ENCODE measurements around the gene TMEM163. TPM values are rescaled to one million over a fixed set of nuclear protein-coding genes. Genes with fewer than 3 reads are reported as not detected.
"Not testable (repeated sequence)": the region's sequence is repeated elsewhere in the genome, so short reads cannot be mapped to it uniquely, and the experiment has no call there.

TMEM163 gene
- 1 to 10 TPM in 1 of 2 donors, under 1 TPM in 1; 0.26 to 1.3 TPM for total RNA-seq

DNA sequence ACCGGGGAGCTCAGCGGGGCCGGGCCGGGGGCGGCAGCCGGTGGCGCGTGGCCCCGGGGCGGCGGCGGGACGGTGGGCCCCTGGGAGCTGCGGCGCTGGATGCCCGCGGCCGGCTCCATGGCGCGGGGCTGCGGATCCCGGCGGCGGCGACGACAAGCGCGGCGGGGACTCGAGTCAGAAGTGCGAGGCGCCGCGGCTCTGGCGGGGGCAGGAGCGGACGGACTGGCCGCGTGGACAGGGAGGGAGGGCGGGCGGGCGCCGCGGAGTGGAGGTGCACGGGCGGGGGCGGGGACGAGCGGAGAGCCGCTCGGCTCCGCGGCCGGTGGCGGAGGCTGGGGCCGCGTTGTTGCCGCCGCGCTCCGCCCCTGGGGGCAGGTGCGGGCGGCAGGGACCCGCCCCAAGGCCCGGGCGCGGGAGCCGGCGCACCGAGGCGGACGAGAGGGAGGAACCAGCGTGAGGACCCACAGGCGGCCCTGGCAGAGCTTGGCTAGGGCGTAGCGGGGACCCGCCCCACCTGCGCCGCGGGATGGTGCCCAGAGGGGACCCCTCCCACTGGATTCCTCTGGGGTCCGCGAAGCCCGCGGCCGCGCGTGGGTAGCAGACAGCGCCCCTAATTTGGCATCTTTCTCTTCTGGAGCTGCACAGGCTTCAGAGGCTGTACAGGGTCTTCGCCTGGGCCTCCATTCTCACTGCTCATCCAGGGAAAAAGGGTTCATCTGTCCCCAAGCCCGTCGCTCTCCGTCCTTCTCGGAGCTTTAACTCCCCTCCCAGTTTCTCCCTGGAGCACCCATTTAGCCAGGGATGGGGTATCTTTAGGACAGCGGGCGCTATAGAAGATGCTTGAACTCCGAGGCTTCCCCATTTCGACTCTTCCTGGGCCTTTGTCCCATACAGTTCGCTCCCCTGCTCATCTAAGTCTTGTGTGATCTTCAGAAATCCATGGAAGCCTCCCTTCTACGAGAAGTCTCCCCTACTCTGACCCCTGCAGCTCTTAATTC lies at the start of gene TMEM163:
Gene TMEM163, minus strand, starts transcription at position 184 of the 998 bp plus-strand sequence.
- peaks cover 8% of the 10 kb centered on the region for H3K36me3 Mint-ChIP-seq (ENCODE audit: low read depth)
- H3K4me1 Mint-ChIP-seq = peaks cover 5% of the 10 kb centered on the region
- H3K4me3 Mint-ChIP-seq = peak within 1 kb of the TSS; percentile 68
- H3K27me3 Mint-ChIP-seq = peaks cover 50% of the 10 kb centered on the region
- ATAC-seq (replicated peaks) = peak; percentile 17
- H3K9me3 Mint-ChIP-seq = no peaks in the 10 kb centered on the region
- no peak within 1 kb of the TSS for H3K27ac Mint-ChIP-seq

- no peak overlapping the region for H3K27ac Mint-ChIP-seq
- no peaks in the 10 kb centered on the region for H3K36me3 Mint-ChIP-seq (ENCODE audit: low read depth)
- peaks cover 19% of the 10 kb centered on the region for H3K27me3 Mint-ChIP-seq
- H3K4me3 Mint-ChIP-seq = no peak overlapping the region
- H3K9me3 Mint-ChIP-seq = no peaks in the 10 kb centered on the region
- H3K4me1 Mint-ChIP-seq = no peaks in the 10 kb centered on the region
- ATAC-seq (replicated peaks) = no peak
These were observed 47.8 kb upstream of the TMEM163 start for GRCh38 chr2:134766583-134766982.

DNA sequence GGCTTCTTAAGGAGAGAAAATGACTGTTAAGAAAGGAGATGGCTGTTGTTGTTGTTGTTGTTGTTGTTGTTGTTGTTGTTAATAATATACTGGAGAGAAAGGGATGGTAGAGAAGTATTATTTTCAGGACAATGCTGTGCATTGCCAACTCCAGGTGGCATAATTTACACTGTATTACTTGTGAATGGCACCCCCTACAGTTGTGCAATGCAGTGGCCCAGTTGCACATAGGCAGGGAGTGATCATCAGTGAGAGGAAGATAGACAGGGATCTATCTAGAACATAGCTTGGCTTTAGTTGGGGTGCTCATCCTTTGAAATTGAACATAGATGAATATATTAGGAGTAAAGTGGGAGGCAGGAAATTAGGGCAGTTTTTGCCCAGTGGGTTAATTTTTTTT lies 47.2 kb upstream of the TMEM163 start:
- ATAC-seq (replicated peaks) = no peak
- Mint-ChIP-seq H3K4me1 (no peaks in the 10 kb centered on the region), H3K36me3 (ENCODE audit: low read depth) (no peaks in the 10 kb centered on the region), H3K27ac (no peak overlapping the region), H3K4me3 (no peak overlapping the region), H3K27me3 (peaks cover 19% of the 10 kb centered on the region), H3K9me3 (no peaks in the 10 kb centered on the region)

DNA sequence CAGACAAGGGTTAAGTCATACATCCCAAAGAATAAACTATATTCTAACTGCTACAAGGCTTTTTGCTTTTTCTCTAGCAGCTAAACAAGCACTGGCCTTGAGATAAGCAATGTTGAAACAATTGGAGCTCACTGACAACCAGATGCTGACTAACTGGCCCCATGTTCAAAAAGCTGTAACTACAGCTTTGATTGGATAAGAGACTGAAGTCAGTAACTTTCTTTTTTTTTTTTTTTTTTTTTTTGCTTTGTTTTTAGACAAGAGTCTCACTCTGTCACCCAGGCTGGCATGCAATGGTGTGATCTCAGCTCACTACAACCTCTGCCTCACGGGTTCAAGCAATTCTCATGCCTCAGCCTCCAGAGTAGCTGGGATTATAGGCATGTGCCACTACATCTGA lies 45.4 kb upstream of the TMEM163 start:
- ATAC-seq (replicated peaks) = no peak
- H3K27me3 Mint-ChIP-seq = peaks cover 19% of the 10 kb centered on the region
- no peak overlapping the region for H3K4me3 Mint-ChIP-seq
- no peaks in the 10 kb centered on the region for H3K36me3 Mint-ChIP-seq (ENCODE audit: low read depth)
- H3K4me1 Mint-ChIP-seq = no peaks in the 10 kb centered on the region
- H3K27ac Mint-ChIP-seq = no peak overlapping the region
- H3K9me3 Mint-ChIP-seq = no peaks in the 10 kb centered on the region

- no peak overlapping the region for H3K27ac Mint-ChIP-seq
- H3K9me3 Mint-ChIP-seq = no peaks in the 10 kb centered on the region
- H3K27me3 Mint-ChIP-seq = peaks cover 19% of the 10 kb centered on the region
These were observed 44.4 kb upstream of the TMEM163 start for GRCh38 chr2:134763164-134763710.

GRCh38 chr2:134762508-134762907 lies 43.7 kb upstream of the TMEM163 start:
- Mint-ChIP-seq H3K27ac (no peak overlapping the region), H3K27me3 (peaks cover 19% of the 10 kb centered on the region), H3K36me3 (ENCODE audit: low read depth) (no peaks in the 10 kb centered on the region), H3K4me3 (no peak overlapping the region), H3K4me1 (no peaks in the 10 kb centered on the region), H3K9me3 (no peaks in the 10 kb centered on the region)
- no peak for ATAC-seq (replicated peaks)

More at GRCh38 chr2:134763164-134763710, 44.4 kb upstream of the TMEM163 start:
- ATAC-seq (replicated peaks) = no peak
- no peaks in the 10 kb centered on the region for H3K4me1 Mint-ChIP-seq
- no peaks in the 10 kb centered on the region for H3K36me3 Mint-ChIP-seq (ENCODE audit: low read depth)
- no peak overlapping the region for H3K4me3 Mint-ChIP-seq

- Mint-ChIP-seq H3K27ac (no peak overlapping the region), H3K4me3 (no peak overlapping the region), H3K36me3 (ENCODE audit: low read depth) (no peaks in the 10 kb centered on the region), H3K4me1 (no peaks in the 10 kb centered on the region), H3K9me3 (no peaks in the 10 kb centered on the region), H3K27me3 (peaks cover 11% of the 10 kb centered on the region)
- no peak for ATAC-seq (replicated peaks)
These were observed 41.6 kb upstream of the TMEM163 start for GRCh38 chr2:134760385-134760784.

GRCh38 chr2:134758633-134759032 lies 39.8 kb upstream of the TMEM163 start:
- no peaks in the 10 kb centered on the region for H3K36me3 Mint-ChIP-seq (ENCODE audit: low read depth)
- no peak overlapping the region for H3K4me3 Mint-ChIP-seq
- H3K4me1 Mint-ChIP-seq = no peaks in the 10 kb centered on the region
- no peaks in the 10 kb centered on the region for H3K9me3 Mint-ChIP-seq
- H3K27me3 Mint-ChIP-seq = peaks cover 11% of the 10 kb centered on the region
- peak; percentile 59 for ATAC-seq (replicated peaks)
- H3K27ac Mint-ChIP-seq = no peak overlapping the region

DNA sequence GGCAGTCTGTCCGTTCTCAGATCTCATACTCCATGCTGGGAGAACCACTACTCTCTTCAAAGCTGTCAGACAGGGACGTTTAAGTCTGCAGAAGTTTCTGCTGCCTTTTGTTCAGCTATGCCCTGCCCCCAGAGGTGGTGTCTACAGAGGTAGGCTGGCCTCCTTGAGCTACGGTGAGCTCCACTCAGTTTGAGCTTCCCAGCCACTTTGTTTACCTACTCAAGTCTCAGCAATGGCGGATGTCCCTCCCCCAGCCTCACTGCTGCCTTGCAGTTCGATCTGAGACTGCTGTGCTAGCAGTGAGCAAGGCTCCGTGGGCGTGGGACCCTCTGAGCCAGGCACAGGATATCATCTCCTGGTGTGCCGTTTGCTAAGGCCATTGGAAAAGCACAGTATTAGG lies 33.2 kb upstream of the TMEM163 start:
- H3K9me3 Mint-ChIP-seq = not testable (repeated sequence)

DNA sequence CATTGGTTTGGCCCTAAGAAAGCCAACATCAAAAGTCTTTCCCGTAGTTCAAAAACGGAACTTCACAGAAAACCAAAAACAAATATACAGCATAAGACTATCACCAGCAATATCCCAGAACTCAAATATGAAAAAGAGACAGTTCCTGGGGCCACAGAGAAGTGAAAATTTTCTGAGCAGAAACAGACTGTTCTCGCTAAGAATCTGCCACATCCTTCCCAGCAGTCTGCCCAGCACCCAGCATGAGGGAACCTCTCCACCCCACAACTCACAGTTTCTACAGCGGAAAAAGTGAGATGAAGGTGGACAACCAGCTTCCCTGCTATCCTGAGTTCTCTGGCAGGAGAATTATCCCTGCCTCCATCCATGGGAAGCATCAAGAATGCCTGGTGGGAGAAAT lies 26.7 kb upstream of the TMEM163 start:
- peaks cover 6% of the 10 kb centered on the region for H3K4me1 Mint-ChIP-seq
- H3K36me3 Mint-ChIP-seq (ENCODE audit: low read depth) = no peaks in the 10 kb centered on the region
- no peak overlapping the region for H3K27ac Mint-ChIP-seq
- peaks cover 12% of the 10 kb centered on the region for H3K27me3 Mint-ChIP-seq
- no peaks in the 10 kb centered on the region for H3K9me3 Mint-ChIP-seq
- no peak for ATAC-seq (replicated peaks)
- no peak overlapping the region for H3K4me3 Mint-ChIP-seq

More for the DNA sequence above, 33.2 kb upstream of the TMEM163 start:
- H3K4me3 Mint-ChIP-seq; H3K36me3 Mint-ChIP-seq (ENCODE audit: low read depth); ATAC-seq (replicated peaks); H3K27ac Mint-ChIP-seq; H3K4me1 Mint-ChIP-seq: not testable (repeated sequence)
- H3K27me3 Mint-ChIP-seq = peaks cover 29% of the 10 kb centered on the region

DNA sequence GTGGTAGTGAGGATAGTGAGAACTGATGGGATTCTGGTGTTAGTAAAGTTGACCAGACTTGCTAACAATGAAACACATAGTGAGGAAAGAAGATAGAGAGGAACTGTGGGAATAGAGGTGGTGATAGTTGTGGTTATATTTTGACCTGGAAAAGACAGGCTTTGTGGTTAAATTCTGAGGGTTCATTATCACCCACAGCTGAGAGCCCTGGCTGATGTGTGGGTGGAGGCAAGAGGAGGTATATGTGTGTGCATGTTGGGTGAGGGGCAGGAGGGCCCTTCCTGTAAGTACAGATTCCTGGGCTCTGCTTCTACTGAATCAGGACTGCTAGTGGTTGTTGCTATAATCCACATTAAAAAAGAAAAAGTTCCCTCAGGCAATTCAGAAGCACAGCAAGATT lies 26.2 kb upstream of the TMEM163 start:
- Mint-ChIP-seq H3K4me1 (peaks cover 6% of the 10 kb centered on the region), H3K27ac (no peak overlapping the region), H3K4me3 (no peak overlapping the region), H3K36me3 (ENCODE audit: low read depth) (no peaks in the 10 kb centered on the region), H3K27me3 (peaks cover 11% of the 10 kb centered on the region), H3K9me3 (no peaks in the 10 kb centered on the region)
- peak; percentile 46 for ATAC-seq (replicated peaks)

DNA sequence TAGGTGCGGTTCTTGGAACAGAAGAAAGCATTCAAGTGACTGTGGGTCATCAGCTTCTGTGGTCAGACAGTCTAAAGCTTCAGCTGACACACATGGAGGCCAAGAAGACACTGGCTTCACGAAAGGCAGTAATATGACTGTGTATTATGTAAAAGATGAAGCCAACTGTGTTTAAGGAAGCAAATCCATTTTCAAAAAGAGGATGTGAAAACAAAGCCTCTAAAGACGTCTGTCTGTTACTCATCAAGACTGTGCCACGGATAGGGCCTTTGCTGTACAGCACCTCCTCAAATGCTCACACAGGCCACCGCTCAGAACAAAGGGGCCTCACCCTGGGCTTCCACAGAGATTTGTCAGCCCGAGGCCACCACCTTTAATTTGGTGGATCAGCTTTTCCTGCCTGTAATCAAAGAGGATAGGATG lies 21.1 kb upstream of the TMEM163 start:
- Mint-ChIP-seq H3K4me3 (no peak overlapping the region), H3K36me3 (ENCODE audit: low read depth) (no peaks in the 10 kb centered on the region), H3K27me3 (peaks cover 27% of the 10 kb centered on the region), H3K27ac (no peak overlapping the region), H3K9me3 (no peaks in the 10 kb centered on the region), H3K4me1 (peaks cover 3% of the 10 kb centered on the region)
- no peak for ATAC-seq (replicated peaks)

- Mint-ChIP-seq H3K4me1 (no peaks in the 10 kb centered on the region), H3K27ac (no peak overlapping the region), H3K27me3 (peaks cover 32% of the 10 kb centered on the region), H3K36me3 (ENCODE audit: low read depth) (no peaks in the 10 kb centered on the region), H3K4me3 (no peak overlapping the region), H3K9me3 (no peaks in the 10 kb centered on the region)
- no peak for ATAC-seq (replicated peaks)
These were observed 20.6 kb upstream of the TMEM163 start for GRCh38 chr2:134739236-134739878.

GRCh38 chr2:134738141-134738870 lies 19.5 kb upstream of the TMEM163 start:
- H3K36me3 Mint-ChIP-seq (ENCODE audit: low read depth) = no peaks in the 10 kb centered on the region
- no peaks in the 10 kb centered on the region for H3K9me3 Mint-ChIP-seq
- peaks cover 35% of the 10 kb centered on the region for H3K27me3 Mint-ChIP-seq
- H3K4me3 Mint-ChIP-seq = no peak overlapping the region
- ATAC-seq (replicated peaks) = no peak
- no peaks in the 10 kb centered on the region for H3K4me1 Mint-ChIP-seq
- no peak overlapping the region for H3K27ac Mint-ChIP-seq

Measured in activated T-helper 17 cell treated with anti-CD3 and anti-CD28 coated beads, Interleukin-2, amount 50 U/mL, for 72 hours (primary cell).